22Rv1 (cell line): ENCODE data around the gene GMDS.

Experiments used
- ZFX ChIP-seq: fragments of 450-650 bp; IDR thresholded peaks from 2 replicates; pipeline ENCODE4 v1.6.1; 2017; ENCODE audit warnings: antibody characterized with exemption, borderline replicate concordance
- TF ChIP-seq, protein P1 (sequence below): fragments of 450-650 bp; IDR thresholded peaks from 2 replicates; pipeline ENCODE4 v1.5.1; 2017; ENCODE audit warnings: mild to moderate bottlenecking

DNA sequence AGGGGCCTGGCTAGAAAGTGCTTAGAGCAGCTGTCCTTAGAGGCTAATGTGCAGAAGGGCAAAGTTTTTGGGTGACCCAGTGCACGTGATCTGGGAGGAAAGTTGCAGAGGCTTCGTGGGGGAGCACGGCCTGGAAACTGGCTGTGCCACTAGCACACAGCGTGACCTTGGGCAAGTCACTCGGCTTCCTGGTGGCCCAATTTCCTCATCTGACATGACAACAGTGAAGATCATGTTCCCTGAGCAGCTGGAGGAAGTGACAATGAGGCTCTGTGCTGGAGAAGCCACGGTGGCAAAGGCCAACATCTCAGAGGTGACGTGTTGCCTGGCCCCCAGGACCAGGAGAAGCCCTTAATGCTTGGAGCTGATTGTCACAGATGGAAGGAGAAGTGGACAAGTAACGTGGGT is 536.2 kb downstream of the GMDS start:
- TF ChIP-seq, protein P1, sequence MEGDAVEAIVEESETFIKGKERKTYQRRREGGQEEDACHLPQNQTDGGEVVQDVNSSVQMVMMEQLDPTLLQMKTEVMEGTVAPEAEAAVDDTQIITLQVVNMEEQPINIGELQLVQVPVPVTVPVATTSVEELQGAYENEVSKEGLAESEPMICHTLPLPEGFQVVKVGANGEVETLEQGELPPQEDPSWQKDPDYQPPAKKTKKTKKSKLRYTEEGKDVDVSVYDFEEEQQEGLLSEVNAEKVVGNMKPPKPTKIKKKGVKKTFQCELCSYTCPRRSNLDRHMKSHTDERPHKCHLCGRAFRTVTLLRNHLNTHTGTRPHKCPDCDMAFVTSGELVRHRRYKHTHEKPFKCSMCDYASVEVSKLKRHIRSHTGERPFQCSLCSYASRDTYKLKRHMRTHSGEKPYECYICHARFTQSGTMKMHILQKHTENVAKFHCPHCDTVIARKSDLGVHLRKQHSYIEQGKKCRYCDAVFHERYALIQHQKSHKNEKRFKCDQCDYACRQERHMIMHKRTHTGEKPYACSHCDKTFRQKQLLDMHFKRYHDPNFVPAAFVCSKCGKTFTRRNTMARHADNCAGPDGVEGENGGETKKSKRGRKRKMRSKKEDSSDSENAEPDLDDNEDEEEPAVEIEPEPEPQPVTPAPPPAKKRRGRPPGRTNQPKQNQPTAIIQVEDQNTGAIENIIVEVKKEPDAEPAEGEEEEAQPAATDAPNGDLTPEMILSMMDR: no peak
- TF ChIP-seq ZFX: no peak
